HPDE6-E6E7 (cell line): ENCODE data around the gene PHIP.

Source experiments
- DNase-seq: peaks from one replicate; pipeline ENCODE4 v3.0.0; 2011; ENCODE audit warnings: missing footprints; ENCODE audit errors: extremely low spot score

Gene PHIP

DNA sequence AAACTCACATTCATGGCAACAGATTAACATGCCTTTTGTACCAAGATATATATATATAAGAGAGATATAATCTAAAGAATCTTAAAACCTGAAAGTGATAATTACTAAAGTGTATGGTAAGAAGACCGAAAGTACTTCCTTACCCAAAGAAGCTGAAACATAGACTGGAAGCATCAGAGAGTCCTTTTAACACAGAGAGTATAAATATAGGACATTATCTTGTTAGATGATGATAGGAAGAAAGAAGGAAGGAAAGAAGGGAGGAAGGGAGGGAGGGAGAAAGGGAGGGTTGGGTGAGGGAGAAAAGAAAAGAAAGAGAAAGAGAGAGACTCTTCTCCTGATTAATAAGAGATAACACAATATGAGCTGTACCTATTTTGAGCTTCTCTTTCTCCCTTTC, 68.2 kb downstream of the PHIP start:
- DNase-seq: no peak

DNA sequence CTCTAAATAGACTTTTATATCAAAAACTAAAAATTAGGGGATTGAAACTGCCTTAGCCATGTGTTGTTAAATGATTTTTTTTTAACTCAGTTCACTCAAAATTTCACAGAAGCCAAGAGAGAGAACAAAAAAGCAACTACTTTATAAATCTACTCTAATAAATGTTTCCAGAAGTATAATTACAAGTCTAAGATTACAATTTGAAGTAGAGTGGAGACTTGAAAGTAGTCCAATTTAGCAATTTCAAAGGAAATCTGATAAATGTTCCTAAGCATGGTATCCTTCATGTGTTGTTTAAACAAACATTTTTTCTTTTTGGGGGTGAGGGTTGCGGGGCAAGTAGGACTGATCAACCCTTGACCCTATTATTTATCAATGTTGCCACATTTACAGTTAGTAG, 72.6 kb downstream of the PHIP start:
- DNase-seq: no peak

DNA sequence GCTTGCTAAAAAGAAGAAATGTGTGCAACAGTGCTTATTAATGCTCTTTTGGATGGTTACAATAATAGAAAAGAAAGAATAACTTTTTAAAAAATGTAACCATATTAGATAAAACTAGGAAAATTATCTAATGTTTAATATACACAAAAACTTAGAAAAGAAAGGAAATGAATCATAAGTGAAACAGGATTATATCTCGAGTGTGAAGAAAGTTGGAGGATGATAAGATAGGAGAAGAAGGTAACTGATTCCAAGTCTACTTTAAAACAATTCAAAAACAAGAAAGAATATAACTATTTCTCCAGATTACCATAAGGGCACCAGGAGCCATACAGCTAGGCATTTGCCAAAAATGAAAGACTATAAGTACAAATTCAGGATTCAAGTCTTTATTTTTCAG, 73.0 kb downstream of the PHIP start:
- DNase-seq: no peak

DNA sequence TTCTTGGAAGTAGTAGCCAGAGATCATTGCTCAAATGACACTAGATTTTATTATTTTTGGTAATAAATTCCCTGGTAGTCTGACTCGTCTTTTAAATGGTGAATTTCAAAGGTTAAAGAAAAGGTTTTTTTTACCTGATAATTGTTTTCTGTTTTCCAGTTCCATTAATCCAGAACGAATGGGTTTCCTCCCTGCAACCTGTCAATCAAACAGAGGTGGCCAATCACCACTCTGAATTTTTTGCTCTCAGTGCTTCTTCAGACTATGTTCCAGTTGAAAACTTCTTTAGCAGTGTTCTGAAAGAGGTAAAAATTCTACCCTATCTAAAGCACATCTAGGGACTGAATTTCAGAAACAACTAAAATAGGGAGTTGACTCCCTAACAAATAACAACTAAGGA, 73.8 kb downstream of the PHIP start:
- no peak for DNase-seq

DNA sequence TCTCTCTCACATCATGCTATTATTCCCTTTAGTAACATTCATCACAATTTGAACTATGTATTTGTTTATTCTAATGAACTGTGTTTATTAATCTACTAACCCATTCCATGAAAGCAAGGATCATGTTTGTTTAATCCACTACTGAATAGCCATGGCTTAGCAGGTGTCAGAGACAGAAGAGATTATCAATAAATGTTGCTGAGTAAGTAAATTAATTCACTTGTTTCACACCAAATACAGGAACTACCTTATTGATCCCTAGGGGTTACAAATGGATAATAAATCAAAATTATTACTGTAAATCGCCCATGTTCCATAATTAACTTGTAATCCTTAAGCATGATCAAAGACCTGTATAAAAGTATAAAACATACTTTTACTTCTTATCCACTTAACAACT, 76.6 kb downstream of the PHIP start:
- no peak for DNase-seq

DNA sequence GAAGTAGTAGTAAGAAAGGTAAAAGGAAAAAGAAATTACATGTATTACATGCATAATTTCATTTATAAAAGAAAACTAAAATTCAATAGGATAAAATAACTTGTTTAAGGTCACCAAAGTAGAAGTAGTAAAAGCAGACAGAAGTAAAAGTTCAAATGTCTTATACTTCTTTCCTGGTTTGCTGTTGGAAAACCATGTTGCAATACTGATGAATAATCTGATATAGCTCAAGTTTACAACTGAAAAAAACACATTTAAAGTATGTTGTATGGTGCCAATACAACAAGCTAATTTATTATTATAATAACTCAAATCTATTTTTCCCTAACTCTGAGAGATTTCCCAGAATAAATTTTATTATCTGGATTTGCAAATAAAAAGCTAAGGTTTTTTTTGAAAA, 78.3 kb downstream of the PHIP start:
- no peak for DNase-seq

DNA sequence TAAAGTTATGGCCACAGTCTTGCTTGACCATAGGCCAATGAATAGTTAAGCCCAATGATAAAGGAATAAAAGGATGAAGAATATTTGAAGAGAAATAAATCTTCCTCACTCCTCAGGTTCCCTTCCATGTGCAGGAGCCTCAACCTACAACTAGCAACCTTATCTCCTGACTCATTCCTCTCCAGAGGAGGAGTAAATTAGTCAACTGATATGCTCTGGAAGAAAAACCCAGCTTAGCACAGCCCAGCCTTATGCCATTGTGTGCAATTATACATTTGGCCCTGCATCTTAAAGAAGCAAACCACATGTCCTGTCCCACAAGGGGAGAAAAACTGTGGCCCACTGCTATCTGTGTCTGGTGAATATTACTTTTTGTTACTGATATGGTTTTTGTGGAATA, 82.1 kb downstream of the PHIP start:
- DNase-seq: no peak

DNA sequence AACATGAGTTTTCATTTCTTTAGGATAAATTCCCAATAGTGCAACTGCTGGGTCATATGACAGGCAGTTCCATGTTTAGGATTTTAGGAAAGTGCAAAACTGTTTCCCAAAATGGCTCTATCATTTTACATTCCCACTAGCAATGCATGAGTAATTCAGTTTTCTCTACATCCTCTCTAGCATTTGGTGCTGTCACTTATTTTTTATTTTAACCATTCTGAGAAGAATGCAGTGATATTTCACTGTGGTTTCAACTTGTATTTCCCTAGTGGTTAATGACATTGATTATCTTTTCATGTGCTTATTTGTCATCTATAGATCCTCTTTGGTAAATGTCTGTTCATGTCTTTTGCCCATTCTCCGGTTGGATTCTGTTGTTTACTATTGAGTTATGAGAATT, 82.7 kb downstream of the PHIP start:
- no peak for DNase-seq

DNA sequence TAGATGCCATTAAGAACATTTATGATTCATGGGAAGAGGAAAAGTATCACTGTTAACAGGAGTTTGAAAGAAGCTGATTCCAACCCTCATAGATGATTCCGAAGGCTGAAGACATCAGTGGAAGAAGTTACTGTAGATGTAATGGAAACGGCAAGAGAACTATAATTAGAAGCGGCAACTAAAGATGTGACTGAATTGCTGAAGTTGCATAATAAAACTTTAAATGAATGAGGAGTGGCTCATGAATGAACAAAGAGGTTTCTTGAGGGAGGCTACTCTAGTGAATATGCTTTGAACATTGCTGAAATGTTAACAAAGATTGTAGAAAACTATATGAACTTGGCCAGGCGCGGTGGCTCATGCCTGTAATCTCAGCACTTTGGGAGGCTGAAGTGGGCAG, 84.1 kb downstream of the PHIP start:
- DNase-seq: no peak

DNA sequence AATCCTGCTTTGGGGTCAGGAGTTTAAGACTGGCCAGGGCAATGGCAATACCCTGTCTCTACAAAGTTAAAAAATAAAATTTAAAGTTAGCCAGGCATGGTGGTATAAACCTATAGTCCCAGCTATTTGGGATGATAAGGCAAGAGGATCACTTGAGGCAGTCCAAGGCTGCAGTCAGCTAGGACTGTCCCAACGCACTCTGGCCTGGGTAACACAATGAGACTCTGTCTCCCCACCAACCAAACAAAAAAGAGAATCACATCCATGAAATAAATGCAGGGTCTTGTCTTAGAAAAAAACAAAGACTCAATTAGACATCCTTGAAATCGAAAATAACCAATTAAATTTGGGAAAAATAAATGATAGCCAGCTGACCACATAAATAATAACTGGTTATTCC, 88.9 kb downstream of the PHIP start:
- no peak for DNase-seq

DNA sequence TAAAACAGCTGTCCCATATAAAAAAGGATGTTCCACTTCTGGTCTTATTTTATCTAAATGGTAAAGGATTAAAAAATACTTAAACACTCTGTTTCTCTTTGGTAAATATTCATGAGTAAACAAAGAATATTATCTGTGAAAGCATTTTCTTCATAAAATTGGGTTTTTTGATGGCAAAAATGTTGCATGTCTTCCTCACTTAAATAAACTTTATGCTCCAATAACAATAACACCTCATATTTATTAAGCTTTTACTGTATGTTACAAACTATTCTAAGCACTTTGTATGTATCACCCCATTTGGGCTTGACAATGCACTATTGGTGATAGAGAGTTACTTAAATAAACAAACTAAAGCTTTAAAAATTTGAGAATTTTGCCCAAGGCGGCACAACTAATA, 91.9 kb downstream of the PHIP start:
- no peak for DNase-seq

DNA sequence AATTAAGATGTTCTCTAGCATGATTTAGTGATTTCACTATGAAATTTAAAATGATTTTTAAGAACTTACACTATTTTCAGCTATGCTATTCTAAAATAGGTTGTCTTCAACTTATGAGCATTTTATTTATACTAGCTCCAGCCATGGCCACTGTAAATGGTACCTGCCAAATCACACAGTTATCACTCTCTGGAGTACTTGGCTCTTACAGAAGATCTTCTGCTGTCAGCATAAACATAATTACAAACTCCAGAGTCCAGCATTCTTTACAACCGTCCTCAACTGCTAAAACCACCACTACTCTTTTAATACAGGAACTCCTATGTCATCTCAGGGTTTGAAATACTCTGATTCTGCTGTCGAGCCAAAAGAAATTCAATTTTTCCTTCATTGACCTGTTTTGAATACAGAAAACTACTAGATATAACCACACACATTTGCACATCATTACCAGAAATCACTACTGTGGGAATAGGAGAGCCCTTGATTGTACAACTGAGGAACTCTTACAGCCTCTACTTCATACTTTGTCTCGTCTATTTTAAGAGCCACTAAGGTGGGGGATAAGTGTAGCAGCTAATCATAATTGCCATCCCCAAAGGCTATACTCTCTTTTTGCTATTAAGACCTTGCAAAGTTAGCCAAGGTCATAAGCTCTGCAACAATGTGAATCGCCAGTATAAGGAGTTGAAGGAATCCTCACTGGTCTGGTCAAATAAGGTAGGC, 93.7 kb downstream of the PHIP start:
- DNase-seq: no peak

DNA sequence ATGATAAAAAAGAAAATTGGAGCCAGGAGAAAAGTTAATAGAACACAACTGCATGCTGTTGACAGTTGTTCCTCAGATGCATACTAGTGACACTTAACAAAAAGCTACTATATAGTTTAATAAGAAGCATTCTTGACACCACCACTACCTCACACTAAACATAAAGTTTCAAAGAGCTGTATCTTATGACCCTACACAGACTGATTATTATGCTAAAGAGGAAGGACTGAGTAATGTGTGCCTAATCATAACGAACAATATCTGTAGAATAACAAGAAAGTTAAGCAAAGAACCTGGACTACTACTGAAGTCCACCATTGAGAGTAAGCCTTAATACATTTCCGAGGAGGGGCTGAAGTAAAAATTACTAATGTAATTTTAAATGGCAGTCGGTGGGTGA, 110.9 kb downstream of the PHIP start:
- no peak for DNase-seq

DNA sequence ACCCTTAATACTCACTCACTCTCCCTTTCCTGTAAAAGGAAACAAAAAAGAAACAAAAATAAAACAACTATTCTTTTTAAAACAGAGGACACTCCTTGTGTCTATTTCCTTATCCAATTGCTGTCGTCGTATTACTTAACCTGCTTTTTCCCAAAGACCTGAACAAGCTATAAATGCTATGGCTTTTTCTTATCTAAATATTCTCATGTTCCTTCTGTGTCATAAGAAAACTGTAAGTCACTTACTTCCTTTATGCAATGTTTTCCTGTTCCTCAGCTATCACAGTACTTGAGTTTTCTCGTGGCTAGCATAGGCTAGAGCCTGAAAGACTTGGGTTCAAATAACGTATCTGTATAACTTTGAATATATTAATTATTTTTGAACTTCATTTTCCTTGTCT, 111.5 kb downstream of the PHIP start:
- DNase-seq: no peak

DNA sequence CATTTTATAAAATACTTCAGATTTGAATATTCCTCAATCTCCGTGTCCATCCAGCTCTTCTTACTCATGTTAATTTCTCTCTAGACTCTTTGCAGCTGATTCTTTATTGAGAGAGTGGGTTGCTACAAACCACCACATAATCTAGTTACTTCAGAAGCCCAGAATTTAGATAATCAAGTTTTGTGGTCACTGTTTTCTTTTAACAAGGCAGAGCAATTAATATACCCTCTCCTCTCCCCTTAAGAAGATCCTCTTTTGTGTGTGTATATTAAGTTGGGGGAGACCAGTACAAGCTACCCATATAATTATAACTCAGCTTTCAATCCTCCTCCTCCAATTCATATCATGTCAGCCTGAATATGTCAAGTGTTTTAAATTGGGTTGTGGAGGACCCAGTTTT, 115.6 kb downstream of the PHIP start:
- DNase-seq: no peak

DNA sequence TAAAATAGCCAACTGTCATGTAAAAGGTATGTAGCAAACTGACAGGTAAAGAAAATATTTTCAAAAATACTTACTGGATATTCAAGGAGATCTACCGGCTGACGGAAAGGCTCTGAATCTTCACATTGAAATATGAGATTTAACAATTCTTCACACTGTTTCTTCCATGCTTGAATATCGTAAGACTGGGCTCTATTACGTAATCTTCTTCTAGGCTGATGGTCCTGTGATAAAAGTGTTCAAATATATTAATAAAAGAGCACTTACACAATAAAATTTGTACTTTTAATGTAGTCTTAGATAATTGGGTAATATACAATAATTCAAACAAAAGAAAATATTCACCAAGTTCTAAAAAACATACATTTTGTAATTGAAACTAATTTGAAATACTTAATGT, 123.3 kb downstream of the PHIP start:
- no peak for DNase-seq

DNA sequence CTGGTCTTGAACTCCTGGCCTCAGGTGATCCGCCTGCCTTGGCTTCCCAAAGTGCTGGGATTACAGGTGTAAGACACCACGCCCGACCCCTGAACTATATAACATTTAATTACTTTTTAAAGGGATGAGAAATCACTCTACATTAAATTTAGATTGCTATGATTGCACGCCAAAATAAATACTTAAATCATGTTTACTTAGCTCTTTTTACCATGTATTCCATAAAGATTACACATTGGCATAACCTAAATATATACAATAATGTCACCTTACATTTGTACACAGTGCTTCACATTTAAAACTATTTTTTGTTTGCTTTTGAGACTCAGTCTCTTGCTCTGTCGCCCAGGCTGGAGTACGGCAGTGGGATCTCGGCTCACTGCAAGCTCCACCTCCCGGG, 124.3 kb downstream of the PHIP start:
- no peak for DNase-seq

DNA sequence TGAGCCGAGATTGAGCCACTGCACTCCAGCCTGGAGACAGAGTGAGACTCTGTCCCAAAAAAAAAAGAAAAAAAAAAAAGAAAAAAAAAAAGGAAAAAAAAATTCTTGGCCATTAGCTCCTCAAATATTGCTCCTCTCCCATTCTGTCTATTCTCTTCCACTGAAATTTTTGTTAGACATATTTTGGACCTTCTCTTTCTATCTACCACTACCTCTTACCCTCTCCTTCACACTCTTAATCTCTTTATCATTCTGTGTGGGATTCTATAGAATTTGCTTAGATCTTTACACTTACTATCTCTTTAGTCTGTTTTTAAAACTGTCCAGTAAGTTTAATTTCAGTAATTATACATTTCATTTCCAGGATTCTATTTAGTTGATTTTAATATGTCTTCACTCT, 125.7 kb downstream of the PHIP start:
- DNase-seq: no peak

DNA sequence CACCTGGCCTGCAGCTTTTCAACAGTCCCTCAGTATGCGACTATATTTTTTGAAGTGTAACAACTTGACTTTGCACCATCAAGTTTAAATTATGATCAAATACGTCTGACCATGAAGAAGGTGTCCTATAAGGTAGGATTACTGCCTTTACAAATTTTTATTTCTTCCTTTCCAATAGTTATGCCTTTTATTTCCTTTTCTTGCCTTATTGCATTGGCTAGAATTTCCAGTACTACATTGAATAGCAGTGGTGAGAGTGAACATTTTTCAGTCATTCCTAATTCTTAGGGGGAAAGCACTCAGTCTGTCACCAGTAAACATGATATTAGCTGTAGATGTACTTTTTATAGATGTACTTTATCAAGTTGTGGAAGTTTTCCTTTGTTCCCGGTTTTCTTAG, 129.3 kb downstream of the PHIP start:
- no peak for DNase-seq

DNA sequence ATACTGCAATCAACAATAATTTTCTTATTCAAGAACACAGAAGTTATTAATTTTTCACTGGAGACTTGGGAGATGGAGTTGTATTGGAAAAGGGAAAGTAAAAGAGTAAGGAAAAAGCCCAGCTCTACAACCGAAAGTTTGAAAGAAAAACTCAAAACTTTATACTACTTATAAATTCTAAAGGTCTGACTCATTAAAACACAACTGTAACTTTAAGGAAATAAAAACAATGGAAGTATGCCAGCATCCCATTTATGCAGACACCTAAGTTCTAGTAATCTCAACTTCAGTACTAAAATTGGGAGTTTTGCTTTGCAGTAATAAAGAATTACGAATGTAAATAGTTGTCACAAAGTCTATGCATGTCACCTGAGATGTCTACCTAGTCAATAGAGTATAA, 130.1 kb downstream of the PHIP start:
- no peak for DNase-seq

DNA sequence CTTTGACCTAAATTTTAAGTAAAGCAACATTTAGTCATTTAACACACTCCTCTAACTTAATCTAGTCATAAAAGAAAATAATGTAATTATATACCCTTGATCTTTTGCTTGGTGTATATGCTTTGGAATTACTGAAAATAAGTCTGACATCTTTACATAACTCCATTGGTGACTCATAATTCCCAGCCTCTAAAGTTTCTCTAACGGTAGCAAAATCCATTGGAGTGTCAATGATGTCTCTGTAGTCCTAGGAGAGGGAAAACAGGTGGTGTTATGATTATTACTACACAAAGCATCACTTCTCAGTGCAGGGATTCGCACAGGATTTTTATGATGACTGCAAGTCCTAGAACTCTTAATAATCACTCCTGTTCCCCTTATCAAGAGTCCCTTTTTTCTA, 130.5 kb downstream of the PHIP start:
- no peak for DNase-seq

DNA sequence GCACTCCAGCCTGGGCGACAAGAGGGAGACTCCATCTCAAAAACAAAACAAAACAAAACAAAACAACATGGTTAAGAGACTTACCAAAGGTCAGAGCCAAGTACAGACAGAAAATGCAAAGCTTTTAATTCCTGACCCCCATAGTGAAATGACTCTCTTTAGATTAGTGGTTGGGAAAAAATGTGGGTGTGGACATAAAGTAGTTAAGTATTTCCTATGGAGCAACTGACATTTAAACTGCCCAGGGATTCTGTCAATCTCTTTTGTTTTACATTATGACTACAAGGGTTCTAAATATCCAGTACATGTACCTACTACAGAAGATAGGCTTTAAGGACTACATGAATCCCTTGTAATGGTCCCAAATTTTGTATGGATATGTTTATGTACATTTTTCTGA, 135.6 kb downstream of the PHIP start:
- no peak for DNase-seq

DNA sequence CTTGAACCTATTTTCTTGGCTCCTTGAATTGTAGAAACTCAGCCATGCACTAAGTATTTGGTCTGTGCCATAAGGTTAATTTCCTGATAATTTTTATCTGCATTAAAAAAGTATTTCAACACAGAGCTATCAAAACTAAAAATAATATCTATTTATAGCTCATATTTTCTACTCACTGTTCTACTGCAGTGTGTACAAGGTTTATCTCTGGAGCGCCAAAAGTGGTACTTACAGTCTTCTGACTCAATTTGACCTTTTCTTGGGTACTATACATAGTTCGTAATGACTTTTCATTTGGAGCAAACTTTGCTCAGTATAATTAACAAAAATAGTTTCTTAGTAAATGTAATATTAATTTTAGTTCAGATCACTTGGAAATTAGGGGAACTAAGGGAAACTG, 141.5 kb downstream of the PHIP start:
- no peak for DNase-seq

DNA sequence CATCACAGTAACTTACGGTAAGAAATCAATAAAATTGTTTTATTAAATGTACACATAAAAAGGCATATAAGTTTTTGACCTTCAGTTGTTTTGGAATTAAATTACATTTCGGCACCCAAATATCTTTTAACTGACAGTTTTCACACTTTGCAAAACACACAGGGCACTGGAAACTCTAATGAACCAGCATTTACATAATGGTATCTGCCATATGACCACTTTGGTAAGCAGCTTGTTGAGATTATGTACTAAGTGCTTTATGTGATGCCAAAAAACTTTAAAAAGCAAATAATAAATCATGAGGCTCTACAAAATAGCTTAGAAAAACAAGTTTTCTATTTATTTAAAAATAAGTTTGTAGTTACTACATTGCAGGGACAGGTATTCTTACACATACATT, 142.5 kb downstream of the PHIP start:
- DNase-seq: no peak

DNA sequence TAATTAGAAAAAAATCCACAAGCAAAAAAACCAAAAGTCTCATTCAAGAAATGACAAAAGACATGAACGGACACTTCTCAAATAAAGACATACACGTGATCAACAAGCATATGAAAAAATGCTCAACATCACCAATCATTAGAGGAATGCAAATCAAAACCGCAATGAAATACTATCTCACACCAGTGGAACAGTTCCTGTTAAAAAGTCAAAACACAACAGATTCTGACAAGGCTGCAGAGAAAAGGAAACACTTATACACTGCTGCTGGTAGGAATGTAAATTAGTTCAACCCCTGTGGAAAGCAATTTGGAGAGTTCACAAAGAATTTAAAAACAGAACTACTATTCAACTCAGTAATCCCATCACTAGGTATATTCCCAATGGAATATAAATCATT, 152.7 kb downstream of the PHIP start:
- DNase-seq: no peak
